GM12873 (cell line): ENCODE results near the gene CACNA2D3.

Experiments
- CTCF ChIP-seq: IDR thresholded peaks from 2 replicates; pipeline ENCODE4 v1.5.1; 2012; ENCODE audit warnings: low read depth, mild to moderate bottlenecking, moderate library complexity, low read length, control low read depth; ENCODE audit not compliant: insufficient read depth; ENCODE audit errors: missing control alignments

The CACNA2D3 gene

GRCh38 chr3:54661151-54661550 is 538.8 kb downstream of the CACNA2D3 start:
- TF ChIP-seq CTCF, result no peak

- no peak for TF ChIP-seq CTCF
Observed at GRCh38 chr3:54663501-54664011, 541.2 kb downstream of the CACNA2D3 start.

GRCh38 chr3:54665016-54665600 is 542.8 kb downstream of the CACNA2D3 start:
- no peak for TF ChIP-seq CTCF

- no peak for TF ChIP-seq CTCF
Observed at GRCh38 chr3:54668236-54668635, 545.9 kb downstream of the CACNA2D3 start.

GRCh38 chr3:54670201-54671000 is 548.0 kb downstream of the CACNA2D3 start:
- no peak for TF ChIP-seq CTCF

- TF ChIP-seq CTCF, result no peak
Observed at GRCh38 chr3:54671511-54671910, 549.2 kb downstream of the CACNA2D3 start.

- TF ChIP-seq CTCF, result no peak
Observed at GRCh38 chr3:54676087-54676486, 553.7 kb downstream of the CACNA2D3 start.
